Measurements from ENCODE around the gene ZNF219.
"Not testable (repeated sequence)": the region's sequence is repeated elsewhere in the genome, so short reads cannot be mapped to it uniquely, and the experiment has no call there.

Gene ZNF219

DNA sequence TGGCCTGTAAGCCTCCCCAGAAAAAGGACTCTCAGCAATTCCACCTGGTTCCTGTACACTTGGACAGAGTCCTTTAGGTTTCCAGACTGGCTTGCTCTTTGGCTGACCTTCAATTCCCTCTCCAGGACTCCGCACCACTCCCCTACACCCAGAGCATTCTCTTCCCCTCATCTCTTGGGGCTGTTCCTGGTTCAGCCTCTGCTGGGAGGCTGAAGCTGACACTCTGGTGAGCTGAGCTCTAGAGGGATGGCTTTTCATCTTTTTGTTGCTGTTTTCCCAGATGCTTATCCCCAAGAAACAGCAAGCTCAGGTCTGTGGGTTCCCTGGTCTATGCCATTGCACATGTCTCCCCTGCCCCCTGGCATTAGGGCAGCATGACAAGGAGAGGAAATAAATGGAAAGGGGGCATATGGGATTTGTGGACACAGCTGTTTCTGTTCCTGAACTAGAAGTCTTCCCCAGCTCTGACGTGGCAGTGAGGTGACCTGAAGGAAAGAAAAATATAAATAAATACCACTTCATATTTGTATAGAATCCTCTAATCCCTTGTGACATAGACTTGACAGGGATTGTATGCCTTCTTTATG lies 55.0 kb downstream of the ZNF219 start:
- FAIRE-seq (no peak), DNase-seq (ENCODE audit: insufficient read length, low spot score) (no peak)
- TF ChIP-seq, protein P1, sequence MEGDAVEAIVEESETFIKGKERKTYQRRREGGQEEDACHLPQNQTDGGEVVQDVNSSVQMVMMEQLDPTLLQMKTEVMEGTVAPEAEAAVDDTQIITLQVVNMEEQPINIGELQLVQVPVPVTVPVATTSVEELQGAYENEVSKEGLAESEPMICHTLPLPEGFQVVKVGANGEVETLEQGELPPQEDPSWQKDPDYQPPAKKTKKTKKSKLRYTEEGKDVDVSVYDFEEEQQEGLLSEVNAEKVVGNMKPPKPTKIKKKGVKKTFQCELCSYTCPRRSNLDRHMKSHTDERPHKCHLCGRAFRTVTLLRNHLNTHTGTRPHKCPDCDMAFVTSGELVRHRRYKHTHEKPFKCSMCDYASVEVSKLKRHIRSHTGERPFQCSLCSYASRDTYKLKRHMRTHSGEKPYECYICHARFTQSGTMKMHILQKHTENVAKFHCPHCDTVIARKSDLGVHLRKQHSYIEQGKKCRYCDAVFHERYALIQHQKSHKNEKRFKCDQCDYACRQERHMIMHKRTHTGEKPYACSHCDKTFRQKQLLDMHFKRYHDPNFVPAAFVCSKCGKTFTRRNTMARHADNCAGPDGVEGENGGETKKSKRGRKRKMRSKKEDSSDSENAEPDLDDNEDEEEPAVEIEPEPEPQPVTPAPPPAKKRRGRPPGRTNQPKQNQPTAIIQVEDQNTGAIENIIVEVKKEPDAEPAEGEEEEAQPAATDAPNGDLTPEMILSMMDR (IDR thresholded peaks at IDR 0.05; ENCODE audit: insufficient read depth, missing control alignments) = no peak

DNA sequence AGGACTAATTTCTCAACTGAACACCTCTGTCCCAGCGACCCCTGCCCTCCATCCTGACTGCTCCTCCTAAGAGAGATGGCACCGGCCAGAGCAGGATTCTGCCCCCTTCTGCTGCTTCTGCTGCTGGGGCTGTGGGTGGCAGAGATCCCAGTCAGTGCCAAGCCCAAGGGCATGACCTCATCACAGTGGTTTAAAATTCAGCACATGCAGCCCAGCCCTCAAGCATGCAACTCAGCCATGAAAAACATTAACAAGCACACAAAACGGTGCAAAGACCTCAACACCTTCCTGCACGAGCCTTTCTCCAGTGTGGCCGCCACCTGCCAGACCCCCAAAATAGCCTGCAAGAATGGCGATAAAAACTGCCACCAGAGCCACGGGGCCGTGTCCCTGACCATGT lies 55.5 kb downstream of the ZNF219 start:
- DNase-seq (ENCODE audit: insufficient read length, low spot score) (no peak), FAIRE-seq (no peak)
- TF ChIP-seq, protein P1 (IDR thresholded peaks at IDR 0.05; ENCODE audit: insufficient read depth, missing control alignments) = no peak

DNA sequence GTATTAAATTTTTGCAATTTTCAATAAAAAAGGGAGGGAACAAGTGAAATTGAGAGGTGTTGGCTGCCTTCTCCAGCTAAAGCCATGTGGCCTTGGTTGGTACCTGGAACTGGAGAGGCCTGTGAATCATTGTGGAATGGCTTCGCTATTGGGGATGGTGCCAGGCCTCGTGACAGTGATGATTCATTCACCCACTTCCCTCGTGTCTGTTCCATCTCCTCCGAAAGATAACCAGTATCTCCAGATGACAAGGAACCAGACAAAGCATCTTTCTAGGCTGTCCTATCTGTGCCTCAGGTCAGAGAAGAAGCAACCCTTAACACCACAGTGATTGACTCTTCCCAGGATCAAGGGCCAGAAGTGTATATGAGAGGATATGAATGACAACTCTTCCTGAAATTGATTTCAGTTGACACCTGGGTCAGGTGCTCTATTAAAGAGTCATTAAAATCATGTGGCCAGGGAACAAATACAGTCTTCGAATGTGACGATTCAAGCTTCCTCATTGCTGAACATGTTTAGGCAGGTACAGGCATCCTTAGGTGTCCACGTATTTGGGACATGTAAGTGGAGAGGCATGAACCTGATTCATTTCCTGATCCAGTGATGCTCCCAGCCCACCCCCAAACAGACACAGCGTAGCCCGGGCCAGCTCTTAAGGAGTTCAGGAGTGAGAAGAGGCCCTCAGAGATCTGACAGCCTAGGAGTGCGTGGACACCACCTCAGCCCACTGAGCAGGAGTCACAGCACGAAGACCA lies 56.6 kb downstream of the ZNF219 start, which contains the start of gene RNASE7:
Gene RNASE7, plus strand, starts transcription at position 687 of the 758 bp plus-strand sequence. CDS start 631 bp downstream, outside the sequence.
- FAIRE-seq = no peak
- DNase-seq (ENCODE audit: insufficient read length, low spot score) = no peak
- TF ChIP-seq, protein P1 (IDR thresholded peaks at IDR 0.05; ENCODE audit: insufficient read depth, missing control alignments) = no peak

DNA sequence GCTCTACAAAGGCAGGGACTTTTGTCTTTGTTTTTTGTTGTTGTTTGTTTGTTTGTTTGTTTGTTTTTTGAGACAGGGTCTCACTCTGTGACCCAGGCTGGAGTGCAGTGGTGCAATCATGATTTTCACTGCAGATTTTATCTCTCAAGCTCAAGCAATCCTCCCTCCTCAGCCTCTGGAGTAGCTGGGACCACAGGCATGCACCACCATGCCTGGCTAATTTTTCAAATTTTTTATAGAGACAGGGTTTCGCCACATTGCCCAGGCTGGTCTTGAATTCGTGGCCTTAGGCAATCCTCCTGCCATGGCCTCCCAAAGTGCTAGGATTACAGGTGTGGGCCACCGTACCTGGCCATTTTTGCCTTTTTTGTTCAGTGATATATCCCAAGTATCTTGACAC lies 57.5 kb downstream of the ZNF219 start:
- not testable (repeated sequence) for FAIRE-seq; DNase-seq (ENCODE audit: insufficient read length, low spot score)

DNA sequence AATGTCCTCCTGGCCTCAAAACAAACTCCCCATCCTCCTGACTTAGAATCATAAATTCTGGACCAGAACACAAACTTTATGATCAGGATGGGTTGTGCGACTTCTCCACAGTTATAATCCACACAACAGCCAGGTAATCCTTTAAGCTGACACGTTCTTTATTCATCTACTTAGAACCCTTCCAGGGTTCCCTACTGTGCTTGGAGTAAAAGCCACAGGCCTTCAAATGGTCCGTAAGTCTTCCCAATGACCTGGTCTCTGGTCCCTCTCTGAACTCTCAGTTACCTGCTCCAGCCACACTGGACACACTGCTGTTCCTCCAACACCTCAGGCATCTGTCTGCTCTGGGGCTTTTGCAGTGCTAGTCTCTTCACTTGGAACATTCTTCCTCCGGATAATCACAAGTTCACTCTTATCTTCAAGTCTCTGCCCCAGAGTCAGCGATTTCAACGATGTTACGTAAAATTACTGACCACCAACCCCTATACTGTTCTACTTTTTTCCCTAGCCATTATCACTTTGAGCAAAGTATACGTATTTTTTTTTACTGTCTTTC lies 58.0 kb downstream of the ZNF219 start:
- TF ChIP-seq, protein P1 (IDR thresholded peaks at IDR 0.05; ENCODE audit: insufficient read depth, missing control alignments) = no peak
- DNase-seq (ENCODE audit: insufficient read length, low spot score) (no peak), FAIRE-seq (no peak)

Measured in D721Med (cell line).